NCI-H2227 treated with DMSO at 0.1 percent for 48 hours (cell line): ENCODE data around the gene LDAH.
"Not testable (repeated sequence)": the region's sequence is repeated elsewhere in the genome, so short reads cannot be mapped to it uniquely, and the experiment has no call there.

Source experiments
- DNase-seq: peaks from one replicate; lab custom pipeline; 2025; lab: John Stamatoyannopoulos, UW

Gene LDAH

GRCh38 chr2:20822535-20823490, at the start of gene LDAH:
Gene LDAH, minus strand, starts transcription at chr2:20823101. Its CDS starts 21,638 bp downstream, at chr2:20801463.
- DNase-seq = peak; percentile 94

- no peak for DNase-seq
Measured at GRCh38 chr2:20868377-20868776, 45.5 kb upstream of the LDAH start.

GRCh38 chr2:20862850-20863249, 39.9 kb upstream of the LDAH start:
- no peak for DNase-seq

GRCh38 chr2:20855456-20855855, 32.6 kb upstream of the LDAH start:
- no peak for DNase-seq

GRCh38 chr2:20852670-20853069, 29.8 kb upstream of the LDAH start:
- no peak for DNase-seq

GRCh38 chr2:20852139-20852538, 29.2 kb upstream of the LDAH start:
- DNase-seq = no peak

GRCh38 chr2:20844246-20844645, 21.3 kb upstream of the LDAH start:
- DNase-seq = no peak

GRCh38 chr2:20839052-20839451, 16.2 kb upstream of the LDAH start:
- no peak for DNase-seq

GRCh38 chr2:20838016-20838415, 15.1 kb upstream of the LDAH start:
- no peak for DNase-seq

- no peak for DNase-seq
Measured at GRCh38 chr2:20836521-20836920, 13.6 kb upstream of the LDAH start.

GRCh38 chr2:20834331-20834730, 11.4 kb upstream of the LDAH start:
- no peak for DNase-seq

- DNase-seq = no peak
Measured at GRCh38 chr2:20832606-20833005, 9.7 kb upstream of the LDAH start.

- no peak for DNase-seq
Measured at GRCh38 chr2:20829861-20830260, 7.0 kb upstream of the LDAH start.

GRCh38 chr2:20823917-20824316, 1.0 kb upstream of the LDAH start:
- DNase-seq = no peak

- DNase-seq = no peak
Measured at GRCh38 chr2:20818820-20819219, 4.1 kb downstream of the LDAH start.

- no peak for DNase-seq
Measured at GRCh38 chr2:20815216-20815615, 7.7 kb downstream of the LDAH start.

- no peak for DNase-seq
Measured at GRCh38 chr2:20812779-20813178, 10.1 kb downstream of the LDAH start.

GRCh38 chr2:20806286-20806685, 16.6 kb downstream of the LDAH start:
- no peak for DNase-seq

GRCh38 chr2:20803974-20804373, 18.9 kb downstream of the LDAH start:
- DNase-seq = no peak

GRCh38 chr2:20803226-20803682, 19.6 kb downstream of the LDAH start:
- DNase-seq = no peak

GRCh38 chr2:20797096-20797495, 25.8 kb downstream of the LDAH start:
- no peak for DNase-seq

GRCh38 chr2:20796374-20796791, 26.5 kb downstream of the LDAH start:
- DNase-seq = no peak

- DNase-seq = not testable (repeated sequence)
Measured at GRCh38 chr2:20793944-20794343, 29.0 kb downstream of the LDAH start.
